ENCODE results near the gene TARBP1.
"Not testable (repeated sequence)": the region's sequence is repeated elsewhere in the genome, so short reads cannot be mapped to it uniquely, and the experiment has no call there.

Gene TARBP1

GRCh38 chr1:234512451-234512861 lies 33.5 kb upstream of the TARBP1 start:
- H3K36me3 ChIP-seq (ENCODE audit: insufficient read depth, low read length) = no peaks in the 10 kb centered on the region; the same call in 1 of the 2 replicates
- peaks cover 29% of the 10 kb centered on the region for H3K4me1 ChIP-seq (ENCODE audit: insufficient read depth, low read length)
- no peaks in the 10 kb centered on the region for H3K9me3 ChIP-seq (ENCODE audit: control insufficient read depth, insufficient read depth, low read length)
- no peak overlapping the region; the same call in 1 of the 2 replicates for H3K9ac ChIP-seq (ENCODE audit: low read depth, low read length)

- Histone ChIP-seq H3K36me3 (ENCODE audit: insufficient read depth, low read length) (no peaks in the 10 kb centered on the region), H3K4me1 (ENCODE audit: insufficient read depth, low read length) (peaks cover 20% of the 10 kb centered on the region; the same call in 1 of the 2 replicates), H3K9me3 (ENCODE audit: control insufficient read depth, insufficient read depth, low read length) (no peaks in the 10 kb centered on the region), H3K9ac (ENCODE audit: low read depth, low read length) (peak overlapping the region; percentile 34)
Observed at GRCh38 chr1:234509457-234510328, 30.7 kb upstream of the TARBP1 start.

GRCh38 chr1:234507626-234508387 lies 28.8 kb upstream of the TARBP1 start:
- Histone ChIP-seq H3K4me1 (ENCODE audit: insufficient read depth, low read length) (peaks cover 26% of the 10 kb centered on the region), H3K9ac (ENCODE audit: low read depth, low read length) (no peak overlapping the region), H3K9me3 (ENCODE audit: control insufficient read depth, insufficient read depth, low read length) (no peaks in the 10 kb centered on the region), H3K36me3 (ENCODE audit: insufficient read depth, low read length) (no peaks in the 10 kb centered on the region)

GRCh38 chr1:234507089-234507488 lies 28.1 kb upstream of the TARBP1 start:
- H3K4me1 ChIP-seq (ENCODE audit: insufficient read depth, low read length) = peaks cover 25% of the 10 kb centered on the region
- H3K36me3 ChIP-seq (ENCODE audit: insufficient read depth, low read length) = no peaks in the 10 kb centered on the region
- H3K9me3 ChIP-seq (ENCODE audit: control insufficient read depth, insufficient read depth, low read length) = no peaks in the 10 kb centered on the region
- H3K9ac ChIP-seq (ENCODE audit: low read depth, low read length) = no peak overlapping the region

GRCh38 chr1:234505769-234506102 lies 26.8 kb upstream of the TARBP1 start:
- peaks cover 25% of the 10 kb centered on the region for H3K4me1 ChIP-seq (ENCODE audit: insufficient read depth, low read length)
- H3K9me3 ChIP-seq (ENCODE audit: control insufficient read depth, insufficient read depth, low read length) = no peaks in the 10 kb centered on the region
- H3K36me3 ChIP-seq (ENCODE audit: insufficient read depth, low read length) = no peaks in the 10 kb centered on the region
- no peak overlapping the region for H3K9ac ChIP-seq (ENCODE audit: low read depth, low read length)

GRCh38 chr1:234504969-234505768 lies 26.2 kb upstream of the TARBP1 start:
- no peak overlapping the region for H3K9ac ChIP-seq (ENCODE audit: low read depth, low read length)
- H3K4me1 ChIP-seq (ENCODE audit: insufficient read depth, low read length) = peaks cover 24% of the 10 kb centered on the region
- no peaks in the 10 kb centered on the region for H3K9me3 ChIP-seq (ENCODE audit: control insufficient read depth, insufficient read depth, low read length)
- no peaks in the 10 kb centered on the region for H3K36me3 ChIP-seq (ENCODE audit: insufficient read depth, low read length)

- not testable (repeated sequence) for H3K36me3 ChIP-seq (ENCODE audit: insufficient read depth, low read length); H3K9me3 ChIP-seq (ENCODE audit: control insufficient read depth, insufficient read depth, low read length); H3K9ac ChIP-seq (ENCODE audit: low read depth, low read length)
- H3K4me1 ChIP-seq (ENCODE audit: insufficient read depth, low read length) = peaks cover 20% of the 10 kb centered on the region
Observed at GRCh38 chr1:234504251-234504650, 25.3 kb upstream of the TARBP1 start.

GRCh38 chr1:234503193-234504050 lies 24.4 kb upstream of the TARBP1 start:
- Histone ChIP-seq H3K4me1 (ENCODE audit: insufficient read depth, low read length) (peaks cover 21% of the 10 kb centered on the region), H3K36me3 (ENCODE audit: insufficient read depth, low read length) (no peaks in the 10 kb centered on the region), H3K9ac (ENCODE audit: low read depth, low read length) (no peak overlapping the region), H3K9me3 (ENCODE audit: control insufficient read depth, insufficient read depth, low read length) (no peaks in the 10 kb centered on the region)

GRCh38 chr1:234502785-234503184 lies 23.8 kb upstream of the TARBP1 start:
- Histone ChIP-seq H3K9ac (ENCODE audit: low read depth, low read length) (no peak overlapping the region), H3K4me1 (ENCODE audit: insufficient read depth, low read length) (peaks cover 19% of the 10 kb centered on the region), H3K9me3 (ENCODE audit: control insufficient read depth, insufficient read depth, low read length) (no peaks in the 10 kb centered on the region), H3K36me3 (ENCODE audit: insufficient read depth, low read length) (no peaks in the 10 kb centered on the region)

GRCh38 chr1:234500269-234500668 lies 21.3 kb upstream of the TARBP1 start:
- no peaks in the 10 kb centered on the region for H3K9me3 ChIP-seq (ENCODE audit: control insufficient read depth, insufficient read depth, low read length)
- no peak overlapping the region for H3K9ac ChIP-seq (ENCODE audit: low read depth, low read length)
- H3K4me1 ChIP-seq (ENCODE audit: insufficient read depth, low read length) = peaks cover 18% of the 10 kb centered on the region

GRCh38 chr1:234499943-234500245 lies 20.9 kb upstream of the TARBP1 start:
- Histone ChIP-seq H3K9ac (ENCODE audit: low read depth, low read length) (no peak overlapping the region), H3K36me3 (ENCODE audit: insufficient read depth, low read length) (no peaks in the 10 kb centered on the region), H3K4me1 (ENCODE audit: insufficient read depth, low read length) (peaks cover 22% of the 10 kb centered on the region), H3K9me3 (ENCODE audit: control insufficient read depth, insufficient read depth, low read length) (no peaks in the 10 kb centered on the region)

More at GRCh38 chr1:234500269-234500668, 21.3 kb upstream of the TARBP1 start:
- H3K36me3 ChIP-seq (ENCODE audit: insufficient read depth, low read length) = no peaks in the 10 kb centered on the region

GRCh38 chr1:234499119-234499942 lies 20.4 kb upstream of the TARBP1 start:
- no peak overlapping the region for H3K9ac ChIP-seq (ENCODE audit: low read depth, low read length)
- H3K4me1 ChIP-seq (ENCODE audit: insufficient read depth, low read length) = peaks cover 22% of the 10 kb centered on the region
- no peaks in the 10 kb centered on the region for H3K36me3 ChIP-seq (ENCODE audit: insufficient read depth, low read length)
- no peaks in the 10 kb centered on the region for H3K9me3 ChIP-seq (ENCODE audit: control insufficient read depth, insufficient read depth, low read length)

- no peaks in the 10 kb centered on the region for H3K9me3 ChIP-seq (ENCODE audit: control insufficient read depth, insufficient read depth, low read length)
- H3K9ac ChIP-seq (ENCODE audit: low read depth, low read length) = no peak overlapping the region
- no peaks in the 10 kb centered on the region for H3K36me3 ChIP-seq (ENCODE audit: insufficient read depth, low read length)
- H3K4me1 ChIP-seq (ENCODE audit: insufficient read depth, low read length) = peaks cover 22% of the 10 kb centered on the region
Observed at GRCh38 chr1:234498448-234499118, 19.6 kb upstream of the TARBP1 start.

Measured in ES-I3 (cell line).